Natural killer cell (primary cell): ENCODE results near the gene SMARCB1. TPM values are rescaled to one million over a fixed set of nuclear protein-coding genes. Genes with fewer than 3 reads are reported as not detected.

Experiments
- ATAC-seq, 3 donors: fragments of 150-1000 bp in 2 of 3; fragments of 200-7000 bp in 1 of 3; cut with Tn5 transposase; 1 replicate in 1 of 3; 2 replicates in 2 of 3; pipeline ENCODE4 v1.10.0; 2021; ENCODE audit warnings: mild to moderate bottlenecking in 2 of 3, moderate library complexity in 2 of 3
- DNase-seq, 2 donors: peaks; one replicate each; pipeline versions ENCODE4 v3.0.0 to v3.0.0-alpha.2; 2013 to 2021; ENCODE audit warnings: mixed read lengths in 1 of 2
- H3K27ac ChIP-seq: one replicate; pipeline ENCODE4 v1.5.1; 2013; ENCODE audit warnings: mild to moderate bottlenecking, low read length
- H3K27me3 ChIP-seq: one replicate; pipeline ENCODE4 v1.6.1; 2013; ENCODE audit warnings: low read length; ENCODE audit not compliant: control insufficient read depth, insufficient read depth
- H3K36me3 ChIP-seq: one replicate; pipeline ENCODE4 v1.6.1; 2013; ENCODE audit warnings: low read length; ENCODE audit not compliant: control insufficient read depth, insufficient read depth
- H3K4me1 ChIP-seq: one replicate; pipeline ENCODE4 v1.6.1; 2013; ENCODE audit warnings: low read length; ENCODE audit not compliant: control insufficient read depth, insufficient read depth
- H3K4me3 ChIP-seq: one replicate; pipeline ENCODE4 v1.5.1; 2013; ENCODE audit warnings: low read length
- H3K9me3 ChIP-seq: one replicate; pipeline ENCODE4 v1.6.1; 2013; ENCODE audit warnings: low read length; ENCODE audit not compliant: control insufficient read depth, insufficient read depth
- H3K27ac Mint-ChIP-seq, 2 donors: one replicate each; pipeline ENCODE4 v1.8.0; 2022; ENCODE audit warnings: mild to moderate bottlenecking in 2 of 2, mixed read lengths in 2 of 2, moderate library complexity in 1 of 2
- H3K27me3 Mint-ChIP-seq, 2 donors: one replicate each; pipeline ENCODE4 v1.8.0; 2022; ENCODE audit warnings: low read depth in 2 of 2, mixed read lengths in 2 of 2
- H3K36me3 Mint-ChIP-seq: one replicate; pipeline ENCODE4 v1.8.0; 2022; ENCODE audit warnings: mixed read lengths
- H3K4me1 Mint-ChIP-seq, 2 donors: one replicate each; pipeline ENCODE4 v1.8.0; 2022; ENCODE audit warnings: mixed read lengths in 2 of 2
- H3K4me3 Mint-ChIP-seq: one replicate; pipeline ENCODE4 v1.8.0; 2022; ENCODE audit warnings: mild to moderate bottlenecking, moderate library complexity, mixed read lengths
- H3K9me3 Mint-ChIP-seq, 2 donors: one replicate each; pipeline ENCODE4 v1.8.0; 2022; ENCODE audit warnings: mixed read lengths in 2 of 2
- WGBS: methylation state at CpG from one replicate; pipeline ENCODE4 v1.1.7; 2013; ENCODE audit warnings: missing lambda C conversion rate; ENCODE audit not compliant: insufficient coverage; 5-methylcytosine and 5-hydroxymethylcytosine counted together
- intact Hi-C: fragments of 100-400 bp; cut with micrococcal nuclease; formaldehyde crosslinking; loops from one replicate; pipeline ENCODE4 v1.14.2; 2022
- total RNA-seq, 4 donors: library from RNA; stranded (reverse); fragments of 120-200 nt in 1 of 4; gene quantifications; one replicate each; pipeline versions ENCODE4 v1.2.3 to v1.2.4, GENCODE V29; 2013 to 2022
- TF ChIP-seq, protein P1 (sequence below): fragments of 200-600 bp; IDR thresholded peaks from one replicate; pipeline ENCODE4 v1.8.0; 2022; ENCODE audit warnings: antibody characterized with exemption

The SMARCB1 gene
- total RNA-seq, 3 donors from 2014 or later (not counting 1 experiment from before 2014, with no cell fraction given): 56.3 to 76.9 (median 69.8) TPM

DNA sequence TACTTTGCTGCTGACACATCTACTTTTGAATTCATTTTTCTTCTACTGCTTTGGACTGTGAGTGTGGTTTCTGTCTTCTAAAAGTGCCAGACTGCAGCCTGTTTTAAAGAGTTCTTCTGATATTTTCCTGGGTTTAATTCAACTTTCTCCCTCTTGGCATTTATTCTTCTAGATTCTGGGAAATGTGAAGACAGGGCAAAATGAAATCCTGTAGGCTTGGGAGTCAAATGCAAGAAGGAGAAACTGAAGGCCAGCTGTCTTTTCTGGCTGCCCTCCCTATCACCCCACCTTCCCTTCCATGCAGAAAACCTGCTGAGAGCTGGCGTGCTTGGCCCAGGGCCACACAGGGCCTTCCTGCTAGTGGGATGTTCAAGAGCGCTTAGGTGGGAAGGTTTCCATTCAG is 43.5 kb upstream of the SMARCB1 start:
- Histone ChIP-seq H3K27ac (no peak overlapping the region), H3K9me3 (no peaks in the 10 kb centered on the region), H3K36me3 (peaks cover 28% of the 10 kb centered on the region), H3K4me3 (no peak overlapping the region), H3K27me3 (no peaks in the 10 kb centered on the region), H3K4me1 (no peaks in the 10 kb centered on the region)
- H3K27ac Mint-ChIP-seq: no peak overlapping the region
- H3K36me3 Mint-ChIP-seq: peaks cover 13% of the 10 kb centered on the region
- H3K4me1 Mint-ChIP-seq: peaks cover 12 to 19% of the 10 kb centered on the region in 2 donors
- no peaks in the 10 kb centered on the region for H3K9me3 Mint-ChIP-seq
- 96% methylated on average over 2 of the region's 2 CpGs for WGBS
- TF ChIP-seq, protein P1, sequence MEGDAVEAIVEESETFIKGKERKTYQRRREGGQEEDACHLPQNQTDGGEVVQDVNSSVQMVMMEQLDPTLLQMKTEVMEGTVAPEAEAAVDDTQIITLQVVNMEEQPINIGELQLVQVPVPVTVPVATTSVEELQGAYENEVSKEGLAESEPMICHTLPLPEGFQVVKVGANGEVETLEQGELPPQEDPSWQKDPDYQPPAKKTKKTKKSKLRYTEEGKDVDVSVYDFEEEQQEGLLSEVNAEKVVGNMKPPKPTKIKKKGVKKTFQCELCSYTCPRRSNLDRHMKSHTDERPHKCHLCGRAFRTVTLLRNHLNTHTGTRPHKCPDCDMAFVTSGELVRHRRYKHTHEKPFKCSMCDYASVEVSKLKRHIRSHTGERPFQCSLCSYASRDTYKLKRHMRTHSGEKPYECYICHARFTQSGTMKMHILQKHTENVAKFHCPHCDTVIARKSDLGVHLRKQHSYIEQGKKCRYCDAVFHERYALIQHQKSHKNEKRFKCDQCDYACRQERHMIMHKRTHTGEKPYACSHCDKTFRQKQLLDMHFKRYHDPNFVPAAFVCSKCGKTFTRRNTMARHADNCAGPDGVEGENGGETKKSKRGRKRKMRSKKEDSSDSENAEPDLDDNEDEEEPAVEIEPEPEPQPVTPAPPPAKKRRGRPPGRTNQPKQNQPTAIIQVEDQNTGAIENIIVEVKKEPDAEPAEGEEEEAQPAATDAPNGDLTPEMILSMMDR: no peak
- DNase-seq (no peak), ATAC-seq (no peak)
- intact Hi-C loops: no loop called here
- no peaks in the 10 kb centered on the region for H3K27me3 Mint-ChIP-seq
- H3K4me3 Mint-ChIP-seq: no peak overlapping the region

DNA sequence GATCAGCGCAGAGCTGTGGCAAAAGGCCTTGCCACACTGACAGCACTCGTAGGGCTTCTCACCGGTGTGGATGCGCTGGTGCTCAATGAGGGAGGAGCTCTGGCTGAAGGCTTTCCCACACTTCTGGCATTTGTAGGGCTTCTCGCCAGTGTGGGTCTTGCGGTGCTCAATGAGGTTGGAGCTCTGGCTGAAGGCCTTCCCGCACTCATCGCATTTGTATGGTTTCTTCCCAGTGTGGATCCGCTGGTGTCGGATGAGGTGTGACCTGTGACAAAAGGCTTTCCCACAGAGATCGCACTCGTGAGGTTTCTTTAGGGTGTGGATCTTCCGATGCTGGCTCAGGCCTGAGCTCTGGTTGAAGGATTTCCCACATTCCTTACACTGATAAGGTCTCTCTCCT is 42.8 kb upstream of the SMARCB1 start:
- Histone ChIP-seq H3K27me3 (no peaks in the 10 kb centered on the region), H3K27ac (no peak overlapping the region), H3K4me1 (no peaks in the 10 kb centered on the region), H3K4me3 (no peak overlapping the region), H3K36me3 (peaks cover 28% of the 10 kb centered on the region), H3K9me3 (no peaks in the 10 kb centered on the region)
- TF ChIP-seq, protein P1: no peak
- peaks cover 12 to 19% of the 10 kb centered on the region in 2 donors for H3K4me1 Mint-ChIP-seq
- ATAC-seq (no peak), DNase-seq (no peak)
- no peaks in the 10 kb centered on the region for H3K27me3 Mint-ChIP-seq
- no peaks in the 10 kb centered on the region for H3K9me3 Mint-ChIP-seq
- intact Hi-C loops: no loop called here
- peaks cover 13% of the 10 kb centered on the region for H3K36me3 Mint-ChIP-seq
- no peak overlapping the region for H3K27ac Mint-ChIP-seq
- no peak overlapping the region for H3K4me3 Mint-ChIP-seq
- WGBS: 98% methylated on average over 13 of the region's 13 CpGs

DNA sequence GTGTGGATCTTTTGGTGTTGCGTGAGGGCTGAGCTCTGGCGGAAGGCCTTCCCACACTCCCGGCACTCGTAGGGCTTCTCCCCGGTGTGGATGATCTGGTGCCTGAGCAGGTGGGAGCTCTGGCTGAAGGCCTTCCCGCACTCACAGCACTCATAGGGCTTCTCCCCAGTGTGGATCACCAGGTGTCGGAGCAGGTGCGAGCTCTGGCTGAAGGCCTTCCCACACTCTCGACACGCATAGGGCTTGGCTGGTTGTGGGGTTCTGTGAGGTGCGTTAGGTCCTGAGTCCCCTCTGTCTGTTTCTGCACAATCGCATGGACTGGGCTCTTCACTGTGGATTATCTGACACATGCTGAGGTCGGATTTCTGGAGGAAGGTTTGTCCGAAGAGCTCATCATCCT is 42.3 kb upstream of the SMARCB1 start:
- peaks cover 13% of the 10 kb centered on the region for H3K36me3 Mint-ChIP-seq
- no peak for ATAC-seq
- no peak overlapping the region for H3K4me3 Mint-ChIP-seq
- no peak for DNase-seq
- H3K27me3 Mint-ChIP-seq: no peaks in the 10 kb centered on the region
- Histone ChIP-seq H3K27me3 (no peaks in the 10 kb centered on the region), H3K9me3 (no peaks in the 10 kb centered on the region), H3K4me3 (no peak overlapping the region), H3K27ac (no peak overlapping the region), H3K36me3 (peaks cover 28% of the 10 kb centered on the region), H3K4me1 (no peaks in the 10 kb centered on the region)
- intact Hi-C loops: no loop called here
- no peak overlapping the region for H3K27ac Mint-ChIP-seq
- peaks cover 13 to 20% of the 10 kb centered on the region in 2 donors for H3K4me1 Mint-ChIP-seq
- H3K9me3 Mint-ChIP-seq: no peaks in the 10 kb centered on the region
- 97% methylated on average over 14 of the region's 14 CpGs for WGBS
- TF ChIP-seq, protein P1: no peak

DNA sequence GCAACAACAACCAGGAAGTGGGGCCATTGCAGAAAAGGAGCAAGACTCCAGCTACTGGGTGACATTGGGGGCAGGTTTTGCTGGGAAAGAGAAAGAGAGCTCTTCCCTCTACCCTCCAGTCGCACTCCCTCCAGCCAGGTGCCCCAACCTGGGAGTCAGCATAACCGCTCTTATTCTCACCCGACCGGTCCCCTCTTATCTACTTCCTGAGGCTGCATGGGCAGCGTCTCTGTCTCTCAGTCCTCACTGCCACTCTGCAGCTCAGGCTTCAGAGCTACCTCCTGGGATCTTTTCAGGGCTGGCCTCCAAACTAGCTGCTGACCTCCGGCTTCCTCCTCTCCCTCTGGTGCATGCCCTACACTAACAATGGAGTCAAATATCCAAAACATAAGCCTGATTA is 41.0 kb upstream of the SMARCB1 start:
- Histone ChIP-seq H3K27me3 (no peaks in the 10 kb centered on the region), H3K36me3 (peaks cover 28% of the 10 kb centered on the region), H3K27ac (no peak overlapping the region), H3K4me1 (peaks cover 10% of the 10 kb centered on the region), H3K4me3 (no peak overlapping the region), H3K9me3 (no peaks in the 10 kb centered on the region)
- peak overlapping the region in 1 of 2 donors; percentile 58 for H3K27ac Mint-ChIP-seq
- intact Hi-C loops: no loop called here
- DNase-seq (no peak), ATAC-seq (no peak)
- no peaks in the 10 kb centered on the region for H3K27me3 Mint-ChIP-seq
- H3K9me3 Mint-ChIP-seq: no peaks in the 10 kb centered on the region
- 79% methylated on average over 6 of the region's 6 CpGs for WGBS
- peaks cover 26 to 33% of the 10 kb centered on the region in 2 donors for H3K4me1 Mint-ChIP-seq
- H3K36me3 Mint-ChIP-seq: peaks cover 13% of the 10 kb centered on the region
- no peak overlapping the region for H3K4me3 Mint-ChIP-seq
- TF ChIP-seq, protein P1: no peak
